Left ventricle myocardium inferior (tissue), 1 donor: ENCODE data around the gene DCDC1. TPM values are rescaled to one million over a fixed set of nuclear protein-coding genes. Genes with fewer than 3 reads are reported as not detected.

Experiments used
- DNase-seq: peaks from one replicate; pipeline ENCODE4 v3.0.0-alpha.2; 2020
- H3K27ac ChIP-seq: fragments of 200-600 bp; replicated peaks from 2 replicates; pipeline ENCODE4 v1.8.0; 2021
- H3K27me3 ChIP-seq: fragments of 200-600 bp; 2 replicates; pipeline ENCODE4 v1.8.0; 2021; ENCODE audit warnings: low read depth
- H3K36me3 ChIP-seq: fragments of 200-600 bp; 2 replicates; pipeline ENCODE4 v1.8.0; 2021
- H3K4me1 ChIP-seq: fragments of 200-600 bp; 2 replicates; pipeline ENCODE4 v1.8.0; 2021
- H3K4me3 ChIP-seq: fragments of 200-600 bp; 2 replicates; pipeline ENCODE4 v1.8.0; 2021; ENCODE audit warnings: mild to moderate bottlenecking, moderate library complexity
- H3K9me3 ChIP-seq: fragments of 200-600 bp; replicated peaks from 2 replicates; pipeline ENCODE4 v1.8.0; 2021
- CTCF ChIP-seq: fragments of 200-600 bp; IDR thresholded peaks from 2 replicates; pipeline ENCODE4 v1.8.0; 2021; ENCODE audit warnings: antibody characterized with exemption, mild to moderate bottlenecking, borderline replicate concordance
- intact Hi-C: fragments of 100-400 bp; cut with micrococcal nuclease; formaldehyde crosslinking; loops from one replicate; pipeline ENCODE4 v1.11.0; 2022
- total RNA-seq: library from RNA; stranded (reverse); fragmentation: NEBNext Ultra II Directional; extraction: Animal tissue kit (Norgen Biotek cat#: 25700); gene quantifications from one replicate; pipeline ENCODE4 v1.2.1, GENCODE V29; 2021
- donor health status: DM: no; HTN: yes; CAD: no; lungs with severe emphysema.

The DCDC1 gene
- total RNA-seq, 1 donor from 2014 or later, result not detected

GRCh38 chr11:30926130-30926529 is 443.4 kb downstream of the DCDC1 start:
- no peaks in the 10 kb centered on the region for H3K36me3 ChIP-seq
- no peak for DNase-seq
- H3K4me3 ChIP-seq, result no peak overlapping the region
- peaks cover 22% of the 10 kb centered on the region for H3K27me3 ChIP-seq
- TF ChIP-seq CTCF, result no peak
- H3K4me1 ChIP-seq, result no peaks in the 10 kb centered on the region
- intact Hi-C loops, result no loop called here
- H3K9me3 ChIP-seq, result no peaks in the 10 kb centered on the region
- no peak overlapping the region for H3K27ac ChIP-seq

GRCh38 chr11:30921811-30922210 is 447.7 kb downstream of the DCDC1 start:
- no peak overlapping the region for H3K27ac ChIP-seq
- no peak overlapping the region for H3K4me3 ChIP-seq
- no peaks in the 10 kb centered on the region for H3K9me3 ChIP-seq
- no peak for DNase-seq
- no peaks in the 10 kb centered on the region for H3K36me3 ChIP-seq
- intact Hi-C loops, result no loop called here
- no peak for TF ChIP-seq CTCF
- H3K4me1 ChIP-seq, result no peaks in the 10 kb centered on the region
- peaks cover 22% of the 10 kb centered on the region for H3K27me3 ChIP-seq

DNA sequence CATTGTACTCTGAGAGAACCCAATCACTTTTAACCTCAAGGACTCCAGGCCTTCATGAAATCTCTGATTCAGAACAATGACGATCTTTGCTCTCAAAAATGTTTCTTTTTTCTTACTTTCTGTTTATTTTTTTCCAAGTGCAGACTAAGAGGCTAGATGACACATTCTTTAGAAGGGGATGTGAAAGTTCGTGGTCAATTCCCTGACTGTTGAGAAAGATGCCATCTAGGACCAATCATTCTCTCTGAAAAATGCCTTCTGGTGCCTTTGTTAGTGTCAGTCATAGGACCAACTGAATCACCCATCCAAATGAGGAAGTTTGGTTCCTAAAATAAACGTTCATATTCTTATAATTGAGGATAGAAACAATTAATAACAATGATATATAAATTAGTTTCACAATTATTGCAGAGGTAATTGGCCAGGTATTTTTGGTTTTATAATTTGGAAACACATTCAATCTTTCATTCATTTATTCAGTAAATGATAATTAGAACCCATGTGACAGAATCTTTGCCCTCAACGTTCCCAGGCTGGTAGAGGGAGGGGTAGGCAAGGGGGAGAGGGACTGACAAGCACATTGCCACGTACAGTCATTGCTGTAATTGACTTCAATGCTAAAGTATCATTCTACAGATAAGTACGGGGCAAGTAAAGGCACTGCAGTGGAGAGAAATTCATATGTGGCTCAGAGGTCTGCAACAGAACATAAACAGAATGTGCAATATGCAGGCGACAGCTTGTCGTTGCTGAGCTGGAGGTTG is 450.0 kb downstream of the DCDC1 start:
- DNase-seq, result no peak
- H3K36me3 ChIP-seq, result no peaks in the 10 kb centered on the region
- no peaks in the 10 kb centered on the region for H3K4me1 ChIP-seq
- no peak overlapping the region for H3K27ac ChIP-seq
- no peaks in the 10 kb centered on the region for H3K9me3 ChIP-seq
- intact Hi-C loops, result loop anchor here (5.0 kb wide), 2 partner anchors 62 to 572 kb away; no protein-coding TSS in a partner anchor
- peaks cover 22% of the 10 kb centered on the region for H3K27me3 ChIP-seq
- no peak for TF ChIP-seq CTCF
- no peak overlapping the region for H3K4me3 ChIP-seq

- DNase-seq, result no peak
- H3K4me1 ChIP-seq, result no peaks in the 10 kb centered on the region
- no peak overlapping the region for H3K27ac ChIP-seq
- H3K36me3 ChIP-seq, result no peaks in the 10 kb centered on the region
- intact Hi-C loops, result loop anchor here (5.0 kb wide), 2 partner anchors 61 to 571 kb away; no protein-coding TSS in a partner anchor
- H3K27me3 ChIP-seq, result peaks cover 11% of the 10 kb centered on the region
- no peaks in the 10 kb centered on the region for H3K9me3 ChIP-seq
- H3K4me3 ChIP-seq, result no peak overlapping the region
- peak; percentile 86 for TF ChIP-seq CTCF
These were observed 451.6 kb downstream of the DCDC1 start for GRCh38 chr11:30917859-30918478.

- no peak overlapping the region for H3K4me3 ChIP-seq
- H3K36me3 ChIP-seq, result no peaks in the 10 kb centered on the region
- H3K27me3 ChIP-seq, result peaks cover 7% of the 10 kb centered on the region
- TF ChIP-seq CTCF, result no peak
- no peaks in the 10 kb centered on the region for H3K9me3 ChIP-seq
- intact Hi-C loops, result loop anchor here (5.0 kb wide), 2 partner anchors 60 to 570 kb away; no protein-coding TSS in a partner anchor
- H3K4me1 ChIP-seq, result no peaks in the 10 kb centered on the region
- DNase-seq, result no peak
- H3K27ac ChIP-seq, result no peak overlapping the region
These were observed 452.3 kb downstream of the DCDC1 start for GRCh38 chr11:30917266-30917665.
